HepG2 (cell line): ENCODE data around the gene ATXN7L3. TPM values are rescaled to one million over a fixed set of nuclear protein-coding genes. Genes with fewer than 3 reads are reported as not detected.
"Not testable (repeated sequence)": the region's sequence is repeated elsewhere in the genome, so short reads cannot be mapped to it uniquely, and the experiment has no call there.

ENCODE experiments used
- ATAC-seq: fragments of 200-7000 bp; cut with Tn5 transposase; 3 replicates; pipeline ENCODE4 v1.9.1; 2020; ENCODE audit warnings: mild to moderate bottlenecking, moderate library complexity
- BruUV-seq: library from RNA; stranded (reverse); fragments of 400-500 nt; replicated peaks from 2 replicates; lab custom pipeline; 2021; lab: Mats Ljungman, UMichigan
- CTCF ChIA-PET: fragments of 300-600 bp; formaldehyde crosslinking; extraction: SDS; loops from one replicate; lab custom pipeline; 2021; ENCODE audit warnings: low total read pairs, inconsistent platforms, low intra/inter-chr PET ratio; lab: Yijun Ruan, JAX
- POLR2A ChIA-PET: fragments of 350-600 bp; sonication (Branson Sonifier 250); formaldehyde crosslinking; loops from one replicate; lab custom pipeline; 2020; ENCODE audit warnings: antibody characterized with exemption, inconsistent platforms; lab: Yijun Ruan, JAX
- DNase-seq: peaks from one replicate; pipeline ENCODE4 v3.0.0-alpha.2; 2015; ENCODE audit warnings: low spot score
- FAIRE-seq: peaks from 3 replicates; lab custom pipeline; 2011; peaks lifted over from hg19 to GRCh38; lab: Jason Lieb, UNC
- H2AFZ ChIP-seq: one replicate; pipeline ENCODE4 v1.6.1; 2011; ENCODE audit warnings: low read length, inconsistent platforms
- H3K27ac ChIP-seq: fragments of 300-600 bp; 3 replicates; pipeline ENCODE4 v1.8.0; 2011; ENCODE audit warnings: mixed run types, mild to moderate bottlenecking, mixed read lengths, low read length, inconsistent platforms; ENCODE audit not compliant: insufficient read depth; ENCODE audit errors: extremely low read length
- H3K27me3 ChIP-seq, 2 experiments: fragments of 200-600 bp in 1 of 2; 2 replicates in 1 of 2; 3 replicates in 1 of 2; pipeline versions ENCODE4 v1.6.0 to v1.8.0; 2011; ENCODE audit warnings: low read length in 2 of 2, mild to moderate bottlenecking in 2 of 2, moderate library complexity in 2 of 2, inconsistent platforms in 1 of 2; ENCODE audit not compliant: insufficient read depth in 2 of 2, control insufficient read depth in 1 of 2
- H3K36me3 ChIP-seq, 2 experiments: fragments of 200-600 bp in 1 of 2; replicated peaks in 1 of 2; 2 replicates in 1 of 2; 3 replicates in 1 of 2; pipeline versions ENCODE4 v1.5.1 to v1.8.0; 2011; ENCODE audit warnings: low read length in 2 of 2, inconsistent platforms in 1 of 2; ENCODE audit not compliant: insufficient read depth in 2 of 2, control insufficient read depth in 1 of 2
- H3K4me1 ChIP-seq: 2 replicates; pipeline ENCODE4 v1.5.1; 2012; ENCODE audit warnings: low read length, inconsistent platforms; ENCODE audit not compliant: insufficient read depth
- H3K4me2 ChIP-seq: 2 replicates; pipeline ENCODE4 v1.6.0; 2011; ENCODE audit warnings: low read depth, low read length, inconsistent platforms
- H3K4me3 ChIP-seq, 3 experiments: fragments of 200-600 bp in 1 of 3; sonication (generic), shearing (Covaris generic) in 1 of 3; replicated peaks in 1 of 3; 2 replicates each; pipeline ENCODE4 v1.5.1; 2011 to 2016; ENCODE audit warnings: low read length in 3 of 3, inconsistent platforms in 2 of 3, low read depth in 2 of 3, mild to moderate bottlenecking in 2 of 3, control low read depth in 1 of 3, mixed read lengths in 1 of 3; ENCODE audit not compliant: insufficient read depth in 1 of 3
- H3K79me2 ChIP-seq: one replicate; pipeline ENCODE4 v1.6.1; 2011; ENCODE audit warnings: low read length, inconsistent platforms; ENCODE audit not compliant: insufficient read depth
- H3K9ac ChIP-seq: 2 replicates; pipeline ENCODE4 v1.6.0; 2011; ENCODE audit warnings: mild to moderate bottlenecking, low read depth, low read length, inconsistent platforms; ENCODE audit not compliant: insufficient read depth
- H3K9me3 ChIP-seq: 2 replicates; pipeline ENCODE4 v1.5.1; 2012; ENCODE audit warnings: mild to moderate bottlenecking, low read length
- H4K20me1 ChIP-seq: 2 replicates; pipeline ENCODE4 v1.6.0; 2011; ENCODE audit warnings: inconsistent platforms, mild to moderate bottlenecking, low read length, moderate library complexity; ENCODE audit not compliant: insufficient read depth
- ARID2 ChIP-seq: sonication (generic); formaldehyde crosslinking; IDR thresholded peaks from 2 replicates; pipeline ENCODE4 v1.8.1; 2022; ENCODE audit warnings: mild to moderate bottlenecking, missing genetic modification reagents, borderline replicate concordance
- ZNF629 ChIP-seq: sonication (generic); formaldehyde crosslinking; conservative IDR thresholded peaks from 2 replicates; pipeline ENCODE4 v1.5.0; 2020; ENCODE audit warnings: missing genetic modification reagents
- ZNF749 ChIP-seq: sonication (generic); formaldehyde crosslinking; IDR thresholded peaks from 2 replicates; pipeline ENCODE4 v1.8.0; 2022; ENCODE audit warnings: mild to moderate bottlenecking, missing genetic modification reagents, moderate library complexity, borderline replicate concordance
- WGBS: methylation state at CpG from one replicate; pipeline ENCODE4 v1.1.6; 2017; ENCODE audit warnings: low lambda C conversion rate; 5-methylcytosine and 5-hydroxymethylcytosine counted together
- in situ Hi-C: cut with HindIII; loops from 2 replicates; pipeline ENCODE4 v1.10.0; 2017; ENCODE audit warnings: low pct_unique_long_range_greater_than_20kb; ENCODE audit not compliant: extremely low pct_ligation_motif_present
- intact Hi-C: fragments of 100-400 bp; cut with micrococcal nuclease; formaldehyde crosslinking; loops from one replicate; pipeline ENCODE4 v1.10.0; 2022; ENCODE audit not compliant: unreplicated experiment
- polyA plus RNA-seq, 8 experiments: library from polyadenylated mRNA; depleted of rRNA in 3 of 8; stranded (reverse) in 7 of 8; unstranded in 1 of 8; fragments of >200 nt; fragmentation: Illumina TruSeq in 4 of 8; extraction: Trizol in 4 of 8; gene quantifications; 2 replicates each; pipeline versions ENCODE4 v1.2.1 to v1.2.3, GENCODE V29; 2011 to 2016; ENCODE audit warnings: low read depth in 4 of 8, missing spikeins in 1 of 8, mixed read lengths in 1 of 8; ENCODE audit not compliant: insufficient read depth in 1 of 8
- total RNA-seq, 5 experiments: library from RNA; depleted of rRNA; stranded (reverse); fragments of >200 nt; fragmentation: Illumina TruSeq; extraction: Trizol; gene quantifications; 2 replicates each; pipeline ENCODE4 v1.2.3, GENCODE V29; 2016; ENCODE audit warnings: low read depth in 1 of 5

Gene ATXN7L3
- total and polyA plus RNA-seq, 2 of the 13 experiments (the other 11 are each of a cell fraction or from before 2014, with no cell fraction given) = 44.5 to 59.1 TPM

GRCh38 chr17:44149066-44149465 is 50.6 kb downstream of the ATXN7L3 start:
- WGBS = 93% methylated on average over 3 of the region's 3 CpGs
- POLR2A ChIA-PET, BruUV-seq, H3K4me2 ChIP-seq, in situ Hi-C loops, H3K27ac ChIP-seq, DNase-seq, CTCF ChIA-PET, FAIRE-seq, H3K4me1 ChIP-seq, ATAC-seq, intact Hi-C loops, H3K9ac ChIP-seq, H3K4me3 ChIP-seq, H3K9me3 ChIP-seq, H4K20me1 ChIP-seq, H2AFZ ChIP-seq, H3K27me3 ChIP-seq: not testable (repeated sequence)
- Histone ChIP-seq H3K79me2 (peaks cover 10% of the 10 kb centered on the region), H3K36me3 (peaks cover 20 to 50% of the 10 kb centered on the region in 2 experiments)

GRCh38 chr17:44147812-44148211 is 51.9 kb downstream of the ATXN7L3 start:
- no TSS peak for BruUV-seq
- Histone ChIP-seq H3K4me2 (no peak overlapping the region), H4K20me1 (no peaks in the 10 kb centered on the region), H3K4me1 (peaks cover 15% of the 10 kb centered on the region), H3K4me3 (no peak overlapping the region), H3K36me3 (peaks cover 18 to 44% of the 10 kb centered on the region in 2 experiments), H3K27ac (no peak overlapping the region), H3K9me3 (no peaks in the 10 kb centered on the region), H3K9ac (no peak overlapping the region), H2AFZ (no peak overlapping the region), H3K79me2 (peaks cover 10% of the 10 kb centered on the region), H3K27me3 (no peaks in the 10 kb centered on the region)
- TF ChIP-seq ARID2 (CRISPR knock-in tag) (no peak), ZNF749 (CRISPR knock-in tag) (no peak), ZNF629 (CRISPR knock-in tag) (no peak)
- DNase-seq (no peak), ATAC-seq (no peak), FAIRE-seq (no peak)
- ChIA-PET CTCF (no interaction called here), POLR2A (no interaction called here)
- 98% methylated on average over 4 of the region's 4 CpGs for WGBS
- intact Hi-C loops = no loop called here
- in situ Hi-C loops = no loop called here
